GM21786 (cell line): ENCODE measurements around the gene BAIAP2L1.
A peak's percentile ranks its signal among the peaks of the same experiment; 100 is the strongest.
"Not testable (repeated sequence)": the region's sequence is repeated elsewhere in the genome, so short reads cannot be mapped to it uniquely, and the experiment has no call there.

Experiments
- ATAC-seq: cut with Tn5 transposase; IDR thresholded peaks from one replicate; pipeline ENCODE4 v1.9.1; 2021; ENCODE audit not compliant: unreplicated experiment

Gene BAIAP2L1

GRCh38 chr7:98323597-98324322 is 77.1 kb downstream of the BAIAP2L1 start:
- no peak for ATAC-seq

GRCh38 chr7:98322331-98323270 is 78.3 kb downstream of the BAIAP2L1 start:
- no peak for ATAC-seq

GRCh38 chr7:98321301-98321700 is 79.6 kb downstream of the BAIAP2L1 start:
- no peak for ATAC-seq

GRCh38 chr7:98319176-98319575 is 81.7 kb downstream of the BAIAP2L1 start:
- no peak for ATAC-seq

GRCh38 chr7:98317366-98318040 is 83.4 kb downstream of the BAIAP2L1 start:
- ATAC-seq, result no peak

- ATAC-seq, result not testable (repeated sequence)
These were observed 84.8 kb downstream of the BAIAP2L1 start for GRCh38 chr7:98315994-98316527.

- peak; percentile 80 for ATAC-seq
These were observed 85.4 kb downstream of the BAIAP2L1 start for GRCh38 chr7:98315318-98315993.

GRCh38 chr7:98314469-98314868 is 86.4 kb downstream of the BAIAP2L1 start:
- no peak for ATAC-seq

- no peak for ATAC-seq
These were observed 88.7 kb downstream of the BAIAP2L1 start for GRCh38 chr7:98312201-98312600.

- ATAC-seq, result no peak
These were observed 91.3 kb downstream of the BAIAP2L1 start for GRCh38 chr7:98309566-98309965.

- no peak for ATAC-seq
These were observed 92.9 kb downstream of the BAIAP2L1 start for GRCh38 chr7:98307971-98308466.

GRCh38 chr7:98305951-98306535 is 94.8 kb downstream of the BAIAP2L1 start:
- no peak for ATAC-seq

- no peak for ATAC-seq
These were observed 97.0 kb downstream of the BAIAP2L1 start for GRCh38 chr7:98303906-98304305.

GRCh38 chr7:98303176-98303865 is 97.6 kb downstream of the BAIAP2L1 start:
- ATAC-seq, result no peak

- no peak for ATAC-seq
These were observed 99.0 kb downstream of the BAIAP2L1 start for GRCh38 chr7:98301693-98302470.

GRCh38 chr7:98300595-98301372 is 100.1 kb downstream of the BAIAP2L1 start:
- ATAC-seq, result no peak

GRCh38 chr7:98297626-98298286 is 103.1 kb downstream of the BAIAP2L1 start:
- ATAC-seq, result no peak
